NCI-H2227 (cell line): ENCODE results near the gene BMPR1A.
"Not testable (repeated sequence)": the region's sequence is repeated elsewhere in the genome, so short reads cannot be mapped to it uniquely, and the experiment has no call there.

Experiments used
- DNase-seq: peaks from one replicate; lab custom pipeline; 2025; ENCODE audit not compliant: unreplicated experiment; lab: John Stamatoyannopoulos, UW

Gene BMPR1A

DNA sequence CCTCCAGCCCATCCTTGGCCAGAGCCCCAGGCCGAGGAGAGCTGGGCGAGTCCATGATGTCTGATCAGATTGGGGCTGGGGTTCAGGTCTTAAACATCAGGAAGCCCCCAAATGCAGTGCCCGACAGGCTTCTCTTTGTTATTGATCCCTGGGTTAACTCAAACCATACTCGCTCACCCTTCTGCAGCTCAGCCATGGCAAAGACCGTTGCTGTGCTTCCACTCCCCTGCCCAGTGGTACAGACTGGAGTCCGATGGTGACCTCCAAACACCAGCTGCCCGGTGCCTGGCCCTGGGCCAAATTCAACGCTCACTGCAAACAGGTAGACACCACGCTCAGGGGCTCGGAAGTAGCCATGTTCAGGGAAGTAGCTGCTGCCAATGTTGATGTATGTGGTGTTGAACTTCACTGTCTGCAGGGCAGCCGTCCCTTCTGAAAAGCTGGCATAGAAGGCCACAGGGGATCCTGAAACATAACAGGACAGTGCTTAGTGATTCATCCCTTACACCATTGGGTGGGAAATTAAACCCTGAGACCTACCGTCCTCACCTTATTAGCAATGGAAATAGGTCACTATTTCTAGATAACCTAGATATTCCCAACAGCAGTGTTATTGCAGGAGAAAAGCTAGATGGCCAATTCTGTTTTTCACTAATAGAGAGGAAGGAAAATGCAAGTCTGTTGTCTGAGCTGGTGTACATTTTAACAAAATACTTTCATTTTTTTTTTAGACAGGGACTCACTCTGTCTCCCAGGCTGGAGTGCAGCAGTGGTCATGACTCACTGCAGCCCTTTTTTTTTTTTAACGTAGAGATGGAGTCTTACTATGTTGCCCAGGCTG, 180.5 kb downstream of the BMPR1A start:
- DNase-seq: no peak

DNA sequence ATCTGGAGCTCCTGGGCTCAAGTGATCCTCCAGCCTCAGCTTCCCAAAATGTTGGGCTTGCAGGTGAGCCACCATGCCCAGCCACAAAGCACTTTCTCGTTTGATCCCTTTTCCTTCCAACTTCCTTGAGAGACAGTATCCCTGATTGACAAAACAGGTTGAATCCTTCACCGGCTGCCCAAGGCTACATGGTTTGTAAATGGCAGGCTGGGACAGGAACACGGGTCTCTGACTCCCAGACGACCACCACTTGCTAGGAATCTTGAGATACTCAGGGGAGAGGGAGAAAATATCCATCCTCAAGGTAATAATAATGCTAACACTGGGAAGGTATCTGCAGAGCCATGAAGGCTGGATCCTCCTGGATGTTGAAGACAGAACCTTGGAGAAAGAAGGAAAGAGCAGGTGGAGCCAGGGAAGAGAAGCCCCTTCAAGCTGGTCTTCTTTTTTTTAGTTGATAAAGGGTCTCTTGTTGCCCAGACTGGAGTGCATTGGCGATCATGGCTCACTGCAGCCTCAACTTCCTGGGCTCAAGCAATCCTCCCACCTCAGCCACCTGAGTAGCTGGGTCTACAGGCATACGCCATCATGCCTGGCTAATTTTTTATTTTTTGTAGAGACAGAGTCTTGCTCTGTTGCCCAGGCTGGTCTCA, 181.2 kb downstream of the BMPR1A start:
- no peak for DNase-seq

DNA sequence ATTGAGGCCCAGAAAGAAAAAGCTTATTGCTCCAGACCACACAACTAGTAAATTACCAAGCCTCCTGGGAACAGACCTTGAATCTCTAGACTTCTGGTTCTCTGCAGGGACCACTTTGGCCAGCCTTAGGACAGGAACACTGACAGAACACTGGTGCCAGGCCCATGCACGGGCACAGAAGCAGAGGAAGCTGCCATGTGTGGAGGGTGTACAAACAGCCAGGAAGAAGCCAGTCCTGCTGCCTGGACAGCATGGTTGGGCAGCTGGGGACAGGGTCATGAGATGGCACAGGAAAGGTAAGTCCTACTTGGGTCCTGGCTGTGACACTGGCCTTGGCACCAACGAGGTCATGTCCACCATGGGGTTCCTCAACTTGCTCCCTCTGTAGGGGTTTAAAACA, 181.8 kb downstream of the BMPR1A start:
- DNase-seq: no peak

DNA sequence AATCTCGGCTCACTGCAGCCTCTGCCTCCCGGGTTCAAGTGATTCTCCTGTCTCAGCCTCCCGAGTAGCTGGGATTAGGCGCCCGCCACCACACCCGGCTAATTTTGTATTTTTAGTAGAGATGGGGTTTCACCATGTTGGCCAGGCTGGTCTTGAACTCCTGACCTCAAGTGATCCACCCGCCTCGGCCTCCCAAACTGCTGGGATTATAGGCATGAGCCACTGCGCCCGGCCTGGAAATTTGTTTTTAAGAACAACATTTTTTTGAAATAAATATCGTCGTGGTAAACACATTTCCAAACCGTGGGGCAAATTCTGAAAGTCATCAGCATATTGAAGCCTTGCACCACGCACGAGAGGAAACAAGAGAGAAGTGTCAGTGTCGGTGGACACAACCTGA, 183.7 kb downstream of the BMPR1A start:
- not testable (repeated sequence) for DNase-seq

DNA sequence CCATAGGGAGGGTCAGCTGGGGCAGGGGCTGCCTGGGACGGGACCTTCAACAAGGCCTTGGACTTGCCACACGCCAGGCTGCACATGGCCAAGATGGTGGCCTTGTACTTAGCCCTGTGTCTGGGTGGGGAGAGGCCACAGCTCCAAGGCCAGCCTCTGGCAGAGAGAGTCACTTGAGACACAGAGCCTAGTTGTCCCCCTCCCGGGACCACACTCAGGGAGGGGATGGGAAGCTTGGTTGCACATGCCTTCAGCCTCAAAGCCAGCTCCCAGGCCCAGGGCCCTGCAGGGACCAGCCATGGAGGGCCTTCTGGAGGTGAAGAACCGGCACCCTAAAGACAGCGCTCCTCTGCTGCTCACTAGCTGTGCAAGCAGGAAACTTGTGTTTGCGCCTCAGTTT, 184.3 kb downstream of the BMPR1A start:
- DNase-seq: no peak

DNA sequence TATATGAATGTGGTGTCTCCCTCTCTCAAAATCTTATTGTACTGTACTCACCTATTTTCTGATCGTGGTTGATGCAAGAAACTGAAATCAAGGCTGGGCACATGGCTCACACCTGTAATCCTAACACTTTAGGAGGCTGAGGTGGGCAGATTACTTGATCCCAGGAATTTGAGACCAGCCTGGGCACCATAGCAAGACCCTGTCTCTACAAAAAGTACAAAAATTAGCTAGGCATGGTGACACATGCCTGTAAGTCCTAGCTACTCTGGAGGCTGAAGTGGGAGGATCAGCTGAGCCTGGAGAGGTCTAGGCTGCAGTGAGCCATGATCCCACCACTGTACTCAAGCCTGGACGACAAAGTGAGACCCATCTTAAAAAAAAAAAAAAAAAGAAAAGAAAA, 185.0 kb downstream of the BMPR1A start:
- DNase-seq: no peak

DNA sequence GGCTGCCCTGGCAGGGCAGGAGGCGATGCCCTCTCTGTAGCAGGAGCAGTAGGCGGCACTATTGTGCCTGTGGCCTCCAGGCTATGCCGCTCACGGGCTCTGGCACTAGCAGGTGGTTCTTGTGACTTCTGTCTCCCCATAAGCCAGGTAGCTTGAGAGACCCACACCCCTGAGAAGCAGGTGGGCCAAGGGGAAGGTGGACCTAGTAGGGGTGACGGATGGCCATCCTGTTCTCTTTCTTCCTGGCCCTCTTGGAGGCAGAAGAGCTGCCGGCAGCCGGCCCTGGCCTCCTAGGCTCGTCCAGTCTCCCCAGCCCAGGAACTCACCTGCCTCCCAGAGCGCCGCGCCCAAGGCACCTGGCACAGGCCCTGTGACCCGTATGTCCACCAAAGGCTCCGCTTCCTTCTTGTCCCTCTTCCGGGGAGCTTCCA, 185.6 kb downstream of the BMPR1A start:
- DNase-seq: no peak

DNA sequence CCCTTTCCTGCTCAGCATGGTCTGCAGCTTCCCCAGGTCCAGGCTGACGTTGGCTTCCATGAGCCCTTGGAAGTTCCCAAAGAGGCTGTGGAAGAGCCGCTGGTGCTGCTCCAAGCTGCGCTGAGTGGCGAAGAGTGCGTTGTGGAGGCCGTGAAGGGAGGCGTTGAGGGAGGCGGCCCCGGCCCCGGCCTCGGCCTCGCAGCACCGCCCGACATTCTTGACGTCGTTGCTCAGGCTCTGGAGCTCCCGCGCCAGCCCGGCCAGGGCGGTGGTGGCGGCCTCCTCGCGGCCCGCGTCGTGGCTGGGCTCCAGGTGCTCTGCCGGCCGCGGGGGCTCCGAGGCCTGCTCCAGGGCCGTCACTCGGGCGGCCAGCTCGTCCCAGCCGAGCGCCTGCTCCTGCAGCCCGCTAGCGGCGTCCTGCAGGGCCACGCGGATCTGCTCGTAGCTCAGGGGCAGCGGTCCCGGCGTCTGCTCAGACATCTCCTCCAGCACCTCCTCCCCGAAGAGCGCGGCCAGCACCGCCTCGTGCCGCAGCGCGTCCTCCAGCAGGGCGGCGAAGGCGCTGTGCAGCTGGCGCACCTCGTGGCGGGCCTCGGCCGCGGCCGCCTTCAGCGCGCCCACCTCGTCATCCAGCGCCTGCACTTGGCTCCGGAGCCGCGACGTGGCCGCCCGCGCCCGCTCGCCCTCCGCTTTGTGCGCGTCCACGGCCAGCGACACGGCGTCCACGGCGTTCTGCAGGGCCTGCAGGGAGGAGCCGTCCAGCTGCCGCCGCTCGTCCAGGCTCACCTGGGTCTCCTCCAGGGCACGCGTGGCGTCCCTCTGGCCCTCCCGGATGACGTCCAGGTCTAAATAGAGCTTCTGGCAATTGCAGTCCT, 186.3 kb downstream of the BMPR1A start:
- no peak for DNase-seq

DNA sequence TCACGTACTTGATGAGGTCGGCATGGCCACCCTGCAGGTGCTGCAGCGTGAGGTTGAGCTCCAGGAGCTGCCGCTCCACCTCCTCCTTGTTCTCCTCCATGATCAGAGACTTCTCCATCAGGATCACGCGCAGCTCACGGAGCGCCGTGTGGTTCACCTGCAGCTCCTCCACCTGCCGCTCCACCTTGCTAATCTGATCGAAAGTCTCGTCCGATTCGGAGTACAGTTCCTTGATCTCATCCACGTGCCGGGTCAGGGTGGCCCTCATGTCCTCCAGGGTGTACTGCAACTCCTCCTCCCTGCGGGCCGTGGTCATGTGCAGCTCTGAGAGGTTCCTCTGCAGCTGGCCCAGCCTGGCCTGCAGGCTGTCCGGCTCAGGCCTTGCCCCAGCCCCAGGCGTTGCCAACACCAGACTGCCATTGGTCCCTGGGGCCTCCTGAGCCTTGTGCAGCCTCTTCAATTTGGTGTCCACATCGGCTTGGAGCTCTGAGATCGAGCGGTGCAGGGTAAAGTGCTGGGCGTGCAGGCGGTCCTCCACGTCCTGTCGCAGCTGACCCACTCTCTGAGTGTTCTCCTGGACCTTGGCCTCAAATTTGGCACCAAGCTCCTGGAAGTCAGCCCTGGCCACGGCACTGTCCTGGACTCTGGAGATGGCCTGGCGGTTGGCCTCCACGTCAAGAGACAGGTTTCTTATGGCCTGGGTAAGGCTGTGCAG, 187.1 kb downstream of the BMPR1A start:
- DNase-seq: no peak

DNA sequence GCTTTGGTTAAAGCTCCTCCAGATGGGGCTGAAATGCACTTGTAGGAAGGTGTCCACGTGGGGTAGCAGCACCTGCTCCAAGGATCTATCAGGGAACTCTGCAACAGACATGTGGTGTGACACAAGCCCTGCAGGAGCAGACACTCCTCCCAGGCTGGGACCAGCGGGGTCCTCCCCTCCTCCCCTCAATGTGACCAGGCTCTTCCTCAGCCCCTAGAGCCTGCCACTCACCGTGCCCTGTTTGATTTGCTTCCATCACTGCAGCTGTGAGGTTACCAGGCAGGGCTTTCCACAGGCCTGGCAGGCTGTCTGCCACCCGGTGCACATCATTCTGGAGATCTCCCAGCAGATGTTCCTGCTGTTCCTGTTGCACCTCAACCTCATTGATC, 187.6 kb downstream of the BMPR1A start:
- no peak for DNase-seq

DNA sequence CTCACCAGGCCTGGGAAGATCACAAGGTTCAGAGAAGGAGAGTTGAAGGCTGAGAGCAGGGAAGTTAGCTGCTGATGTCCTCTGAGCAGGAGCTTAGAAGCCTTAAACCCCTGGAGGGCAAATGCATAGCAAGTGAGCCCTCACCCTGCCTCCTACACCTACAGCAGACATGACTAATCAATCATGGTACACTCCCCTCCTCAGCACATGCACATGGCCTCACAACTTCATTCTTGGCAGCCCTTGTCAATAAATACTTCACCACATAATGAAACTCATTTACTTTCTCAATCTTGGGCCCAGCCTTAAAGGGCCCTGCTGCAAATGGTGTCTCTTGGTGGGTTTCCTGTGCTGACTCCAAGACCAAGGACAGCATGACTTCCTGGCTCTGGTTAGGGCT, 188.1 kb downstream of the BMPR1A start:
- no peak for DNase-seq

DNA sequence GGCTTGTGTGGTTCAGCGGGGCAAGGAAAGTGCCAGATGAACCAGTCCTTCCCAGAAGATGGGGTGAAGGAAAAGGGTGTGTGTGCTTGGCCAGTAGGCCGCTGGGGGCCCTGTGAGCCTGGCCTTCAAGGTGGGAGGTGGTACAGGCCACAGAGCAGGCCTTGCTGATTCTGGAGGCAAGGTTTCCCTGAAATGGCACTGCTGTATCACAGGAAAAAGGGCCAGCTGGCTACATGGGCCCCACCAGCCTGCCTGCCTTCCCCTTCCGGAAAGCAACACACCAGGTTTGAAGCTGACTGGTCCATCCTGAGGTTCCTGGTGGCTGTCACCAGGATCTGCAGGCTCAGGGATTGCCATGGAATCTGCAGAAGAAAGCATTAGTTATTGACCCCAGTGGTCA, 188.5 kb downstream of the BMPR1A start:
- no peak for DNase-seq

DNA sequence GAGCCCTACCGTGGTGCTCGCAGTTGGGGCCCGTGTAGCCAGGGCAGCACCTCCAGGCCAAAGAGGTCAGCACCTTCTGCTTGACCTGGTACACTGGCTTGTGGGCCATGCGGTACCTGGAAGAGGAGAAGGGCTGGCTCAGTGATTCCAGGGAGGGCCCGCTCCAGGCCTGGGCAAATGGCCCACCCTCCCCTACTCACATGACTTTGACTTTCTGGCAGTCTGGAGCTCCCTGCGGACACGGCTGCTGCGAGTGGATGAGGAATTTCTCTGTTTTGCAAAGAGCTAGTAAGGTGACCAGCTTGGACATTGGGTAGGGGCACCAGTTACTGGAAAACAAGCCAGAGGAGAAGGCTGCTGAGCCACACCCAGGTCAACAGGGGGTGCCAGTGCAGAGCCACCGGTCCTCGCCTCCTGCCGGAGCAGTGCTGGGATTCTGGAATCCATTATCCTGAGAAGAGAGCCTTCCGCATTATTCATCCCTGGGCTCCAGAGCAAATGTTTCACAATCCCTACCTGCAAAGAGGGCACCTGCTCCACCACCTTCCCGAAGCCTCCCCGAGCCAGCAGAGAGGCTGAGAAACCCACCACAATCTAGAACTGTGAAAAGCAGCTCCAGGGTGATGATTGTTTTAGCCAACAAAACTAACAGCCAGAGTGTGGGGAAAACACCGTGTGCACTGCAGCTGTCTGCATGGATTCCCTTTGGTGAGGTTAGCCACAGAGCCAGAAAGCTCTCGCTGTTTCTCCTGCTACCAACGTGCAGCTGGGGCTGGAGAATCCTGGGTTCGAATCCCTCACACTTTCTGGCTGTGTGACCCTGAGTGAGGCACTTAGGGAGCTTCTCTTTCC, 189.2 kb downstream of the BMPR1A start:
- no peak for DNase-seq

DNA sequence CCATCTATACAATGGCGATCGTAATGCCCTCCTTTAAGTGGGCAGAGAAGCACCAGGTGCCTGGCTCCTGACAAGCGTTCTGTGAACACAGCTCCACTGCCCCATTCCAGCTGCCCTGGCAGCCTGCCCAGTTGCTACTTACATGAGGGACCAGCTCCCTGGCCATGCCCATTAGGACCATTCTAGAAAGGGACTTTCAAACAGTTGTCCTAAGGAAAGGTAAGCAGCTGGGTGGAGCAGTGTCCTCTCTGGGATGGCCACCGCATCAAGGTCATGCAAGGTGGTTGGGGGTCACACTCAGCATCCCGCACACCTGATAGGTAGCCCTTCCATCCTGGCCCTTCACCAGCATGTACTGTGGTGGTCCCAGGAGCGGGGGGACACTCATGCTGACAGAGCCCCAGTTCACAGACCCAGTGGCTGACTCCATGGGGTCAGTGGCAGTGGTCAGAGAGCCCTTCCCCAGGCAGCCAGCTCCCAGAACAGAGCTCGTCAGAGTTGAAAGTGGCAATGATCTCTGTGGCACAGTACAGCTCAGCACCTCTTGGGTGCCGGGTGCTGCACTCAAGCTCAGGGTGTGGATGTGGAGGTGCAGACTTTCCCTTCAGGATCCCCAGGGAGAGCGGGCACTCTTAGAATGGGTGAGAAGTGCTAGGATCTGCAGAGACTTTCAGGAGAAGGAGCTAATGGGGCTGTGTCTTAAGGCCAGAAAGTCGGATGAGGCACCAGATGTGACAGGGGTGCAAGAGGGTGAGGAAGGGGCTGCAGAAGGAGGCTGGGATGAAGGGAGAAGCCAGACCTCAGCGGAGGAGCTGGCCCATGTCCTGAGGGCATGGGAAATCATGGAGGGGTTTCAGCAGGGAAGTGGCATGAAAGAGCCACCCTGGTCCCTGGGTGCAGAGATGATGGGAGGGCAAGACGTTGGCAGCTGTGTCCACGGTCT, 190.1 kb downstream of the BMPR1A start:
- no peak for DNase-seq

DNA sequence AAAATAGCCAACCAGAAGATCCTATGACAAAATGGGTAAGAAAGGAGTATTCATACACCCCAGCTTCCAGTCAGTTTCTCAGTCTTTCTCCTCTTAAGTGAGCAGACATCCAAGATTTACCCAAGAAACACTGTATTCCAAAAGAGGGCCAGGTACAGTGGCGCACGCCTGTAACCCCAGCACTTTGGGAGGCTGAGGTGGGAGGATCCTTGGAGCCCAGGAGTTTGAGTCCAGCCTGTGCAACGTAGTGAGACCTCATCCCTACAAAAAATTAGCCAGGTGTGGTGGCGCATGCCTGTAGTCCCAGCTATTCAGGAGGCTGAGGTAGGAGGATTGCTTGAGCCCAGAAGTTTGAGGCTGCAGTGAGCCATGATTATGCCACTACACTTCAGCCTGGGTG, 191.4 kb downstream of the BMPR1A start:
- DNase-seq: not testable (repeated sequence)

DNA sequence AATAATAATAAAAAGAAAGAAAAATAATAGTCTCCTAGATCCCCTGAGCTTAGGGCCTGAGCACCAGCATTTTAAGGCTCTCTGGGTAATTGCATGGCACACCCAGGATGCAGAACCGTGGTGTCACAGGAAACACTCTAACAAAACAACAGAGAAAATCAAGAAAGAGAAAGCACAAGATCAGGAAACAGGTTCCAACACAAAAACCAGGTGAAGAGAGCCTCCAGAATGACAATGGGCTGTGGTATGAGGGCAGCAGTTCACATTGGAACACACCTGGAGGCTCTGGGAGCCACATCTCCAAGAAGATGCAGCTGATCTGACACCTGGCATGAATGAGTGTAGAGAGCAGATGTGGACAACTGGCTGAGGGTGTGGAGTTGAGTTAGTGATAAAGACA, 193.9 kb downstream of the BMPR1A start:
- DNase-seq: no peak

DNA sequence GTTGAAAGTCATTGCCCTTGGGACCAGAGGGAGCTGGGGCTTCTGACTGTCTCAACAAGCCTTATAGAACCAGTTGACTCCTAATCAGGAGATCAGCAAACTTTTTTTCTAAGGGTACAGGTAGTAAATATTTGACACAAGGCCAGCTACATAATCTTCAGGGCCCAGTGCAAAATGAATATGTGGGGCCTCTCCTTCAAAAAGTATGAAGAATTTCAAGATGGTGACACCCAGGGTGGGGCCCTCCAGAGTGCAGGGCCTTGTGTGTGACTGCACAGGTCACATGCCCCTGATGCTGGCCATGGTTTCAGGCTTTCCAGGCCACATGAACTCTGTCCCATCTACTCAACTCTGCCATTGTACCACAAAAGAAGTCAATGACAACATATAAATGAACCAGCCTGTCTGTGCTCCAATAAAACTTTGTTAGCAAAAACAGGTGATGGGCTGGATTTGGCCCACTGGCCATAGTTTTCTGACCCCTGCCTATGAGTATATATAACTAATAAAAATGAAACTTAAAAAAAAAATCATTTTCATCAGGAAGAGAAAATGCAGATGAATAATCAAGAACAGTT, 194.9 kb downstream of the BMPR1A start:
- no peak for DNase-seq

DNA sequence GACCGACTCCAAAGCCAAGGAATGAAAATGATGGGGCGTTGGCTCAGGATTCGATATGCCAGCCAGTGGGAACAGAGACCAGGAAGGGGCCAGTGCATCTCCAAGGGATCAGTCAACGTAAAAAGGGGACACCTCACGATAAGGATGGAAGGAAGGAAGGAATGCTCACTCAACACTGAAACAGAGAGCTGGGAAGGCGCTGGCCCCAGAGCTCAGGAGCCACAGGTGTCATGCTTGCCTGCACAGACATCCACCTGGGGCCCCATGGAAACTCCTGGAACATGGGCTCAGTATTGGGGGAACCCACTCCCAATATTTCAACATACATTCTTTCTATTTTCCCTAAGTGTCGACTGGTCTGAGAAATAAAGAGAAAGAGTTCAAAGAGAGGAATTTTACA, 195.7 kb downstream of the BMPR1A start:
- DNase-seq: no peak

DNA sequence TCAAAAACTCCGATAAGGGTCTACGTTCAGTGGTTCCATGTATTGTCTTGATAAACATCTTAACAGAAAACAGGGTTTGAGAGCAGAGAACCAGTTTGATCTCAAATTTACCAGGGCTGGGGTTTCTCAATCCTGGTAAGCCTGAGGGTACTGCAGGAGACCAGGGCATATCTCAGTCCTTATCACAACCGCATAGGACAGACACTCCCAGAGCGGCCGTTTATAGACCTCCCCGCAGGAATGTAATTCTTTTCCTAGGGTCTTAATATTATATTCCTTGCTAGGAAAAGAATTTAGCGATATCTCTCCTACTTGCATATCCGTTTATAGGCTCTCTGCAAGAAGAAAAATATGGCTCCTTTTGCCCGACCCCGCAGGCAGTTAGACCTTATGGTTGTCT, 196.3 kb downstream of the BMPR1A start:
- not testable (repeated sequence) for DNase-seq
